ENCODE measurements around the gene RASGRF2.

DNA sequence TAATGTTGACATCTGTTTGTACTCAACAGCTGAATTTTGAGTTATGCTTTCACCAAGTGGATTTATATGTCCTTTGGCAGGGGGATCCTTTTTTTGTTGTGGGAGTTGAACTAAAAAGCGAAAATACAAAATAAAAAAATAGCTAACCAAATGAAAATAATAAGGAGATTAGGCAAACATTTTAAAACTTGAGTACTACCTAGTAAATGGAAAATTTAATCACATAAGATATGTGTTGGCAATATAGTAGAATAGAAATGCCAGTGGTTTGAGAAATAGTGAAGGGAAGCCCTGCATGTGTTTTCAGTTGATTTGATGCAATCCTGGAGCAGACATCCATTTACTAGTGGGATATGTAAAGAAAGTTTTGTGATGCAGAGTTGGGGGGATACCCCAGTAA, 98.0 kb downstream of the RASGRF2 start:
- TF ChIP-seq, protein P1, sequence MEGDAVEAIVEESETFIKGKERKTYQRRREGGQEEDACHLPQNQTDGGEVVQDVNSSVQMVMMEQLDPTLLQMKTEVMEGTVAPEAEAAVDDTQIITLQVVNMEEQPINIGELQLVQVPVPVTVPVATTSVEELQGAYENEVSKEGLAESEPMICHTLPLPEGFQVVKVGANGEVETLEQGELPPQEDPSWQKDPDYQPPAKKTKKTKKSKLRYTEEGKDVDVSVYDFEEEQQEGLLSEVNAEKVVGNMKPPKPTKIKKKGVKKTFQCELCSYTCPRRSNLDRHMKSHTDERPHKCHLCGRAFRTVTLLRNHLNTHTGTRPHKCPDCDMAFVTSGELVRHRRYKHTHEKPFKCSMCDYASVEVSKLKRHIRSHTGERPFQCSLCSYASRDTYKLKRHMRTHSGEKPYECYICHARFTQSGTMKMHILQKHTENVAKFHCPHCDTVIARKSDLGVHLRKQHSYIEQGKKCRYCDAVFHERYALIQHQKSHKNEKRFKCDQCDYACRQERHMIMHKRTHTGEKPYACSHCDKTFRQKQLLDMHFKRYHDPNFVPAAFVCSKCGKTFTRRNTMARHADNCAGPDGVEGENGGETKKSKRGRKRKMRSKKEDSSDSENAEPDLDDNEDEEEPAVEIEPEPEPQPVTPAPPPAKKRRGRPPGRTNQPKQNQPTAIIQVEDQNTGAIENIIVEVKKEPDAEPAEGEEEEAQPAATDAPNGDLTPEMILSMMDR (IDR thresholded peaks at IDR 0.05; ENCODE audit: insufficient read depth, low read length) = no peak
- TF ChIP-seq GABPA (IDR thresholded peaks at IDR 0.05; ENCODE audit: low read depth) = no peak
